ENCODE results near the gene TJP3. TPM values are rescaled to one million over a fixed set of nuclear protein-coding genes. Genes with fewer than 3 reads are reported as not detected.

Gene TJP3
- polyA plus RNA-seq, 2 donors: 44.5 to 118 TPM

DNA sequence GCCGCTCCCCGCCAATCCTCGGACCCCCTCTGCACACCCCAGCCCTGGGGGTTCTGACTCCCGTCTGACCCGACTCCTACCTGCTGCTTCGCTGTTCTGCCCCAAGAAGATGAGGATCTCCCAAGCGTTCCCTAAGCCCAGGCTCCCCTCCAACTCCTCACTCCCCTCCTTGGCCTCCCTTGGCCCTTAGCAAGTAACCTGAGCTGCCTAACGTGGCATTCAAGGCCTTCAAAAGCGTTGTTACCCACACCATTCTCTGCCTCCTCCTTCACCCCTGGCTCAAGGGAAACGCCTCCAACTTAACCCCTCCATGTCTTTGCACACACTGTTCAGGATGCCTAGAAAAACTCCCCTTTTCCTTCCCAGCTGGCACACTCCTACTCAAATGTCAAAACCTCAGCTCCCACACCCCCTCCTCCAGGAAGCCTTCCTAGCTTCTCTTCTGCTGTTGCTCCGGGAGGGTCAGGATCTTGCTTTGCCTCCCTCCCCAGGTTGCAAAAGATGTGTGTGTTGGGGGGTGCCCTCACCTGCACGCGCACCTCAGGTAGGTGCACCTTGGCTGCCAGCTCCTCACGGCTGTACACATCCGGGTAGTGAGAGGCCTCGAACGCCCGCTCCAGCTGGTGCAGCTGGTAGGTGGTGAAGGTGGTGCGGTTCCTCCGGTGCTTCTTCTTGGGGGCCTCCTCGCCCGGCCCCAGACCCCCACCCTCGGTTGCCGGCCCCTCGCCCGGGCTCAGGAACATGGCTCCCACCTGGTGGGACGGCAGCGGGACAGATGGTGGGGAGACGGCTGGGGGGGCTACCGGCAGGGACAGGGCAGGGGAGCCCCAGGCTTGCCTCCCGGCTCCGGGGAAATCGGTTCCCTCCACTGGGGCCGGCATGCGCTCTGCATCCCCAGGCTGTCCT is 63.1 kb downstream of the TJP3 start:
- no peak overlapping the region for H3K27ac ChIP-seq (ENCODE audit: low read depth in 2 of 2, low read length in 1 of 2)

DNA sequence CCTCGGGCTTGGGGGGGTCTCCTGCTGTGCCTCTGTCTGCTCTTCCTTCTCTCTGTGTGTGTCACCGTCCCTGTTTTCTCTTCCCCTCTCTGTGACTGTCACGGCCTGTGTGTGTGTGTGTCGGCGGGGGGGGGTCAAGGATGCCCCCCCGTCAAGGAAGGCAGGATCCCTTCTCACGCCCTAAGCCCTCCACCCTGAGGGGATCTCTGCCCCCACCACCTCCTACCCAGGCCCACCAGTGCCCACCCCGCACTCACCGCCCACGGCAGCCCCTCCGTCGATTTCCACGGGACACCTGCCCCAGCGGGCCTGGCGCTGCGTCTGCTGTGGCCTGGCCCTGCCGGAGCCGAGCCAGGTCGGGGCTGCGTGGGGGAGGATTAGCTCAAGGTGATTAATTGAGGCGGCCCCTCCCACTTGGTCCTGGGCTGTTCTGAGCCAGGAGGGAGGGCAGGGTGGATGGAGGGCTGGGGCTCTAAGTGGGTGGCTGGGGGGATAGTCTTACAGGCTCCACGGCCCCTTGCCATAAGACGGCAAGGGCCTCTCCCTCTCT is 63.8 kb downstream of the TJP3 start, which contains the start of gene RAX2:
RAX2 (minus strand) TSS at position 323 of the 550 bp plus-strand sequence. CDS start 486 bp downstream, outside the sequence.
- Histone ChIP-seq H3K4me1 (ENCODE audit: control insufficient read depth in 2 of 2, insufficient read depth in 2 of 2, low read length in 1 of 2) (peaks cover 0 to 3% of the 10 kb centered on the region in 2 donors), H3K4me3 (ENCODE audit: low read depth in 1 of 2, low read length in 2 of 2) (no peak within 1 kb of the TSS), H3K27ac (ENCODE audit: low read depth in 2 of 2, low read length in 1 of 2) (no peak within 1 kb of the TSS), H3K36me3 (ENCODE audit: control insufficient read depth in 2 of 2, insufficient read depth in 2 of 2, low read length in 1 of 2) (peaks cover 9 to 19% of the 10 kb centered on the region in 2 donors), H3K27me3 (ENCODE audit: control insufficient read depth in 1 of 2, insufficient read depth in 2 of 2, low read length in 2 of 2) (no peaks in the 10 kb centered on the region), H3K9me3 (ENCODE audit: control insufficient read depth in 2 of 2, insufficient read depth in 1 of 2, low read depth in 1 of 2, low read length in 1 of 2) (no peaks in the 10 kb centered on the region)
- 34 to 35% methylated on average over 23 of the region's 23 CpGs for WGBS, 2 donors

More for the DNA sequence above, 63.1 kb downstream of the TJP3 start:
- peaks cover 14 to 26% of the 10 kb centered on the region in 2 donors for H3K36me3 ChIP-seq (ENCODE audit: control insufficient read depth in 2 of 2, insufficient read depth in 2 of 2, low read length in 1 of 2)
- H3K4me1 ChIP-seq (ENCODE audit: control insufficient read depth in 2 of 2, insufficient read depth in 2 of 2, low read length in 1 of 2): peaks cover 0 to 3% of the 10 kb centered on the region in 2 donors
- WGBS, 2 donors: 78 to 79% methylated on average over 35 of the region's 35 CpGs
- H3K27me3 ChIP-seq (ENCODE audit: control insufficient read depth in 1 of 2, insufficient read depth in 2 of 2, low read length in 2 of 2): no peaks in the 10 kb centered on the region
- H3K4me3 ChIP-seq (ENCODE audit: low read depth in 1 of 2, low read length in 2 of 2): no peak overlapping the region
- no peaks in the 10 kb centered on the region for H3K9me3 ChIP-seq (ENCODE audit: control insufficient read depth in 2 of 2, insufficient read depth in 1 of 2, low read depth in 1 of 2, low read length in 1 of 2)

DNA sequence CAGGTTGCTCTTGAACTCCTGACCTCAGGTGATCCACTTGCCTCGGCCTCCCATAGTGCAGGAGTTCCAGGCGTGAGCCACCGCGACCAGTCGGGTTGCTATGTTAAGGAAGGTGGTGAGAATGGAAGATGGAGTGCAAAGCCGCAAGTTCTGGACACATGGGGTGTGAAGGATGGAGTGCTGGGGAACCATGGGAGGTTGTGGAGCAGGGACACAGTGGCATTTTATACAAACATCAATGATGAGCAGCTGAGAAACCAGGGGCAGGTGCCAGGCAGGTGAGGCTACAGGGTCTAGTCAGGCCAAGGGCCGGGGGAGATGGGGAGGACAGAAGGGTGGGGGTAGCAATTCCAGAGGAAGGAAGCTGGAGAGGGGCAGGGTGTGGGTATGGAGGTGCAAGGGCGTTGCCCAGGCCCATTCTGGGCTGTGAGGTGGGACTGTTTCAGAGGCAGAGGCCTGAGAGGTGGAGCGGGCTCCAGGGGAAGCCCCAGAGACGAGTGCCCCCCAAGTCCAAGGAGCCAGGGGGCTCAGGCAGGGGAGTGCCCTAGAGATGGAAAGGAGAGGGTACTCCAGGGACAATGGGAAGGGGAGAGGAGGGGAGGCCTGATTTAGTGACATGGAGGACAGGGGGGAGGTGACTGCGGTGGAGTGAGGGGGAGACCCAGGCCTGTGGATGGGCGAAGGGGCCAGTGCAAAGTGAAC is 65.8 kb downstream of the TJP3 start:
- Histone ChIP-seq H3K27ac (ENCODE audit: low read depth in 2 of 2, low read length in 1 of 2) (no peak overlapping the region), H3K9me3 (ENCODE audit: control insufficient read depth in 2 of 2, insufficient read depth in 1 of 2, low read depth in 1 of 2, low read length in 1 of 2) (no peaks in the 10 kb centered on the region), H3K4me1 (ENCODE audit: control insufficient read depth in 2 of 2, insufficient read depth in 2 of 2, low read length in 1 of 2) (peaks cover 0 to 3% of the 10 kb centered on the region in 2 donors), H3K36me3 (ENCODE audit: control insufficient read depth in 2 of 2, insufficient read depth in 2 of 2, low read length in 1 of 2) (peaks cover 0 to 3% of the 10 kb centered on the region in 2 donors), H3K4me3 (ENCODE audit: low read depth in 1 of 2, low read length in 2 of 2) (no peak overlapping the region), H3K27me3 (ENCODE audit: control insufficient read depth in 1 of 2, insufficient read depth in 2 of 2, low read length in 2 of 2) (no peaks in the 10 kb centered on the region)
- 81 to 85% methylated on average over 12 of the region's 12 CpGs for WGBS, 2 donors

DNA sequence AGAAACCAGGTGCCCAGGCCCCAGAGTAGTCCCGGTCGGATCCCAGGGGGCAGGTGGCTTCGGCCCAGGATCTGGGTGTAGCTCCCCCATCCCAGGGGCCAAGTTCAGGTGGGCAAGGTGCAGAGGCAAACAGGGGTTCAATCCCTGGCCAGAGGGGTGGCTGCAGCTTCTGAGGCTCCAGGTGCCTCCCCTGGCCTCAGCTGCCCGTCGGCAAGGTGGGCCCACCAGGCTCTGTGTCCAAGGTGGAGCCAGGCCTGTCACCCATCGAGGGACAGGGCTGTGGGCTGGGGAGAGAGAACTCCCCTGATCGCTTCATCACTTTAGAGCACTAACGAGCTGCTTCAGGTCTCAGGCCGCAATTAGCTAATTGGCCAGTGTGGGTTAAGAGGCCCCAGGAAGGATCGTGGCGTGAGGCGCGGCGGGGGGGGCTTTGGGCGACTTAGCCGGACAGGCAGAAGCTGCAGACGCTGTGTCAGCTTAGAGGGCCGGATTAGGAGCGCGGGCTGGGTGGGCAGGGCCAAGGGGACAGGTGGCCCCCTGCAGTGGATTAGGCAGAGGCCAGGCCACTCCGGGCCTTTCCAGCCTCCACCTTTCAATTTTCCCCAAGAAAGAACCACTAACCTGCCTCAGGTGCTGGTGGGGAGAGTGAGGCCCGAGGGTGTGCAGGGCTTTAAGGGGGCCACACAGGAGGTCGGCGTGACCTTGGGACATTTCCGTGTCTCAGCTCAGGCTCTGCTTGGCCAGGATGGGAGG is 66.6 kb downstream of the TJP3 start:
- no peaks in the 10 kb centered on the region for H3K9me3 ChIP-seq (ENCODE audit: control insufficient read depth in 2 of 2, insufficient read depth in 1 of 2, low read depth in 1 of 2, low read length in 1 of 2)
- H3K4me3 ChIP-seq (ENCODE audit: low read depth in 1 of 2, low read length in 2 of 2): no peak overlapping the region
- no peaks in the 10 kb centered on the region for H3K27me3 ChIP-seq (ENCODE audit: control insufficient read depth in 1 of 2, insufficient read depth in 2 of 2, low read length in 2 of 2)
- WGBS, 2 donors: 70 to 73% methylated on average over 25 of the region's 25 CpGs
- peaks cover 0 to 3% of the 10 kb centered on the region in 2 donors for H3K4me1 ChIP-seq (ENCODE audit: control insufficient read depth in 2 of 2, insufficient read depth in 2 of 2, low read length in 1 of 2)
- H3K27ac ChIP-seq (ENCODE audit: low read depth in 2 of 2, low read length in 1 of 2): no peak overlapping the region
- H3K36me3 ChIP-seq (ENCODE audit: control insufficient read depth in 2 of 2, insufficient read depth in 2 of 2, low read length in 1 of 2): no peaks in the 10 kb centered on the region

DNA sequence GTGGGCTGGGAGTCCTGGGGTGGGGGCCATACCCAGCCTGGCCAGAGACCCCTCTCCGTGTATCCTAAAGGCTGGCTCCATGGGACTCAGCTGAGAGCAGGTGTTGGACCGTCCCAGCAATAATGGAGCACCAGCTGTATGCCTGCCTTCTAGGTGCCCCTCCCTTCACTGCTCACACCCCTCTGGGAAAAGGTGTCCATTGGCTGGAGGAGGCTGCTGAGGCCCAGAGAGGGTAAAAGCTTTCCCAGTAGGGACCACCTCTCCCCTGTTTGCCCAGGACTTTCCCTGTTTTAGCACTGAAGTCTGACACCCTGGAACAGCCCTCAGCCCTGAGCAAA is 67.2 kb downstream of the TJP3 start:
- H3K4me3 ChIP-seq (ENCODE audit: low read depth in 1 of 2, low read length in 2 of 2): no peak overlapping the region
- H3K27me3 ChIP-seq (ENCODE audit: control insufficient read depth in 1 of 2, insufficient read depth in 2 of 2, low read length in 2 of 2): no peaks in the 10 kb centered on the region
- H3K36me3 ChIP-seq (ENCODE audit: control insufficient read depth in 2 of 2, insufficient read depth in 2 of 2, low read length in 1 of 2): no peaks in the 10 kb centered on the region
- 69 to 84% methylated on average over 2 of the region's 2 CpGs for WGBS, 2 donors
- H3K4me1 ChIP-seq (ENCODE audit: control insufficient read depth in 2 of 2, insufficient read depth in 2 of 2, low read length in 1 of 2): peaks cover 0 to 3% of the 10 kb centered on the region in 2 donors
- no peaks in the 10 kb centered on the region for H3K9me3 ChIP-seq (ENCODE audit: control insufficient read depth in 2 of 2, insufficient read depth in 1 of 2, low read depth in 1 of 2, low read length in 1 of 2)
- no peak overlapping the region for H3K27ac ChIP-seq (ENCODE audit: low read depth in 2 of 2, low read length in 1 of 2)

DNA sequence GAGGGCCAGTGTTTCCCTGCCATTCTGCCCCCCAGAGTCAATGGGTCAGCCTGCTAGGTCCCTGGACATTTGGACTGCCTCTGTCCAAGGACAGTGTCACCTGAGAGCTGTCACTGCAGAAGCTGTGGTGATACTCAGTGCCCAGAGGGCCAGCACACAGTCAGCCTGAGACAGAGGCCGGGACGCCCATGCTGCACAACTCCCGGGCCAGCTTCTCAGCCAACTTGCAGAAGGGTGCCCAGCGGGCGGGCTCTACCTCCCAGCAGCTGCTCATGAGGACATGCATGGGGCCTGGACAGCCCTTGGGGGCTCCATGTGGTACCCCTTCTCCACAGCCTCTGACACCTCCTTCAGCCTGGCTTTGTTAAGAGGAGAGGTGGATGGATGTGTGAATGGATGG is 67.6 kb downstream of the TJP3 start:
- 89 to 91% methylated on average over 5 of the region's 5 CpGs for WGBS, 2 donors
- Histone ChIP-seq H3K27ac (ENCODE audit: low read depth in 2 of 2, low read length in 1 of 2) (no peak overlapping the region), H3K27me3 (ENCODE audit: control insufficient read depth in 1 of 2, insufficient read depth in 2 of 2, low read length in 2 of 2) (no peaks in the 10 kb centered on the region), H3K4me3 (ENCODE audit: low read depth in 1 of 2, low read length in 2 of 2) (no peak overlapping the region), H3K36me3 (ENCODE audit: control insufficient read depth in 2 of 2, insufficient read depth in 2 of 2, low read length in 1 of 2) (no peaks in the 10 kb centered on the region), H3K4me1 (ENCODE audit: control insufficient read depth in 2 of 2, insufficient read depth in 2 of 2, low read length in 1 of 2) (peaks cover 0 to 3% of the 10 kb centered on the region in 2 donors), H3K9me3 (ENCODE audit: control insufficient read depth in 2 of 2, insufficient read depth in 1 of 2, low read depth in 1 of 2, low read length in 1 of 2) (no peaks in the 10 kb centered on the region)

DNA sequence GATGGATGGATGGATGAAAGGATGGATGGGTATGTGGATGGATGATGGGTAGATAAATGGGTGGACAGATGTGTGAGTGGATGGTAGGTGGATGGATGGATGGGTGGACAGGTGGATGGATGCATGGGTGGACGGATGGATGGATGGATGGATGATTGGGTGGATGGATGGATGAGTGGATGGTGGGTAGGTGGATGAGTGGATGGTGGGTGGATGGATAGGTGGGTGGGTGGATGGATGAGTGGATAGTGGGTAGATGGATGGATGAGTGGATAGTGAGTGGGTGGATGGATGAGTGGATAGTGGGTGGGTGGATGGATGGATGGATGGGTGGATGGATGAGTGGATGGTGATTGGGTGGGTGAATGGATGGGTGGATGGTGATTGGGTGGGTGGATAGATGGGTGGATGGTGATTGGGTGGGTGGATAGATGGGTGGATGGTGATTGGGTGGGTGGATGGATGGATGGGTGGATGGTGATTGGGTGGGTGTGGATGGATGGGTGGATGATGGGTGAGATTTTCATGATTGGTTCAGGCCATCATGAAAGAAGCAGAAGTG is 68.4 kb downstream of the TJP3 start:
- peaks cover 0 to 3% of the 10 kb centered on the region in 2 donors for H3K4me1 ChIP-seq (ENCODE audit: control insufficient read depth in 2 of 2, insufficient read depth in 2 of 2, low read length in 1 of 2)
- H3K27me3 ChIP-seq (ENCODE audit: control insufficient read depth in 1 of 2, insufficient read depth in 2 of 2, low read length in 2 of 2): no peaks in the 10 kb centered on the region
- no peak overlapping the region for H3K27ac ChIP-seq (ENCODE audit: low read depth in 2 of 2, low read length in 1 of 2)
- 85 to 88% methylated on average over 1 of the region's 1 CpG for WGBS, 2 donors
- peaks cover 2 to 7% of the 10 kb centered on the region in 2 donors for H3K9me3 ChIP-seq (ENCODE audit: control insufficient read depth in 2 of 2, insufficient read depth in 1 of 2, low read depth in 1 of 2, low read length in 1 of 2)
- no peak overlapping the region for H3K4me3 ChIP-seq (ENCODE audit: low read depth in 1 of 2, low read length in 2 of 2)
- H3K36me3 ChIP-seq (ENCODE audit: control insufficient read depth in 2 of 2, insufficient read depth in 2 of 2, low read length in 1 of 2): no peaks in the 10 kb centered on the region

DNA sequence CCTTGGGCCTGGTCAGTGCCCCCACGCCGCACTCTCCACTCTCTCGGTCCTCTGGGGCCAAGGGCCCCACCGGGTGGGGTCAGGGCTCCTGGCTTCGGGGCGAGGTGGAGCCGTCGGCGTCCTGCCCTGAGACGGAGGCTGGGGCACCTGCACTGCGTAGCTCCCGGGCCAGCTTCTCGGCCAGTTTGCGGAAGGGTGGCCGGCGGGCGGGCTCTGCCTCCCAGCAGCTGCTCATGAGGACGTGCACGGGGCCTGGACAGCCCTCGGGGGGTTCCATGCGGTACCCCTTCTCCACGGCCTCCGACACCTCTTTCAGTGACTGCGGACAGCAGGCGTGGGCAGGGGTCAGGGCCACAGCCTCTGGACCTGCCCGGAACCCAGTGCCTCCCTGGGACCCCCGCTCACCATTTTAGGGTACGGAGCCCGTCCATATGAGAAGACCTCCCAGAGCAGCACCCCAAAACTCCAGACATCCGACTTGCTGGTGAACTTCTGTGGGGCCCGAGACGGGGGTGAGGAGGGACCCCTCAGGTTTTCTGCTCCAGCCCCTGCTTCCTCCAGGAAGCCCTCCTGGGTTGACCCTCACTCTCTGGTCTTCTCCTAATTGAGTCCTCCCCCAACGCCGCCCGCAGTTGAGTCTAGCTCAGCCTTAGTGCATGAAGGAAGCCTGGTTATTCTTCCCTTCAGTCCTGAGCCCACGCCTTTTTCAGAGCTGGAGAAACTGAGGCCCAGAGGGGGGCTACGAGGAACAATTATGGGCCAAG is 70.1 kb downstream of the TJP3 start:
- Histone ChIP-seq H3K36me3 (ENCODE audit: control insufficient read depth in 2 of 2, insufficient read depth in 2 of 2, low read length in 1 of 2) (no peaks in the 10 kb centered on the region), H3K27me3 (ENCODE audit: control insufficient read depth in 1 of 2, insufficient read depth in 2 of 2, low read length in 2 of 2) (no peaks in the 10 kb centered on the region), H3K27ac (ENCODE audit: low read depth in 2 of 2, low read length in 1 of 2) (no peak overlapping the region), H3K9me3 (ENCODE audit: control insufficient read depth in 2 of 2, insufficient read depth in 1 of 2, low read depth in 1 of 2, low read length in 1 of 2) (peaks cover 16 to 21% of the 10 kb centered on the region in 2 donors), H3K4me3 (ENCODE audit: low read depth in 1 of 2, low read length in 2 of 2) (no peak overlapping the region), H3K4me1 (ENCODE audit: control insufficient read depth in 2 of 2, insufficient read depth in 2 of 2, low read length in 1 of 2) (no peaks in the 10 kb centered on the region)
- 79 to 84% methylated on average over 37 of the region's 37 CpGs for WGBS, 2 donors

All from esophagus (tissue), 2 donors.